Neural cell (in vitro differentiated cells): ENCODE data around the gene HMCN2. TPM values are rescaled to one million over a fixed set of nuclear protein-coding genes. Genes with fewer than 3 reads are reported as not detected.

Source experiments
- H2AFZ ChIP-seq: fragments of 200-600, 300-800 bp; sonication (generic), shearing (Covaris generic); 2 replicates; pipeline ENCODE4 v1.6.0; 2014; ENCODE audit warnings: low read depth, mild to moderate bottlenecking, antibody characterized with exemption, low read length, moderate library complexity
- H3F3A ChIP-seq: fragments of 200-600 bp; shearing (Covaris generic); 2 replicates; pipeline ENCODE4 v1.6.1; 2016; ENCODE audit warnings: mild to moderate bottlenecking, moderate library complexity, mixed read lengths, antibody characterized with exemption, low read length; ENCODE audit not compliant: insufficient read depth, poor library complexity, severe bottlenecking
- H3K27ac ChIP-seq: fragments of 200-600, 300-800 bp; sonication (generic), shearing (Covaris generic); 2 replicates; pipeline ENCODE4 v1.5.1; 2014; ENCODE audit warnings: mild to moderate bottlenecking, low read length, moderate library complexity
- H3K27me3 ChIP-seq: fragments of 300-800, 200-600 bp; sonication (generic), shearing (Covaris generic); 2 replicates; pipeline ENCODE4 v1.6.0; 2014; ENCODE audit warnings: mild to moderate bottlenecking, low read depth, low read length, moderate library complexity; ENCODE audit not compliant: insufficient read depth
- H3K36me3 ChIP-seq: fragments of 300-800, 200-600 bp; sonication (generic), shearing (Covaris generic); 2 replicates; pipeline ENCODE4 v1.5.1; 2014; ENCODE audit warnings: mild to moderate bottlenecking, antibody characterized with exemption, low read length, moderate library complexity; ENCODE audit not compliant: insufficient read depth
- H3K4me2 ChIP-seq: fragments of 300-800, 200-600 bp; sonication (generic), shearing (Covaris generic); 2 replicates; pipeline ENCODE4 v1.6.0; 2014; ENCODE audit warnings: mild to moderate bottlenecking, low read length
- H3K4me3 ChIP-seq: fragments of 300-800, 200-600 bp; sonication (generic), shearing (Covaris generic); 2 replicates; pipeline ENCODE4 v1.5.1; 2014; ENCODE audit warnings: mild to moderate bottlenecking, low read length, moderate library complexity
- H3K79me2 ChIP-seq: fragments of 200-600 bp; shearing (Covaris generic); replicated peaks from 2 replicates; pipeline ENCODE4 v1.6.0; 2014; ENCODE audit warnings: mild to moderate bottlenecking, low read length, moderate library complexity; ENCODE audit not compliant: insufficient read depth
- H3K9ac ChIP-seq: fragments of 300-800, 200-600 bp; sonication (generic), shearing (Covaris generic); 2 replicates; pipeline ENCODE4 v1.6.1; 2016; ENCODE audit warnings: mild to moderate bottlenecking, low read length, mixed read lengths
- H3K9me2 ChIP-seq: fragments of 200-600 bp; shearing (Covaris generic); 2 replicates; pipeline ENCODE4 v1.6.1; 2016; ENCODE audit warnings: mild to moderate bottlenecking, low read length, mixed read lengths; ENCODE audit not compliant: insufficient read depth
- H3K9me3 ChIP-seq: fragments of 200-600, 300-800 bp; sonication (generic), shearing (Covaris generic); 2 replicates; pipeline ENCODE4 v1.6.1; 2016; ENCODE audit warnings: mild to moderate bottlenecking, mixed run types, low read length, moderate library complexity, mixed read lengths
- H4K20me1 ChIP-seq: fragments of 200-600 bp; shearing (Covaris generic); 2 replicates; pipeline ENCODE4 v1.6.1; 2016; ENCODE audit warnings: mild to moderate bottlenecking, mixed run types; ENCODE audit not compliant: insufficient read depth
- CTCF ChIP-seq: fragments of 450-650 bp; IDR thresholded peaks from 2 replicates; pipeline ENCODE4 v1.5.1; 2014; ENCODE audit warnings: antibody characterized with exemption, mild to moderate bottlenecking, moderate library complexity; ENCODE audit not compliant: poor library complexity, severe bottlenecking
- EP300 ChIP-seq: fragments of 450-650 bp; conservative IDR thresholded peaks from 2 replicates; pipeline ENCODE4 v1.6.1; 2014; ENCODE audit warnings: antibody characterized with exemption, mild to moderate bottlenecking, moderate library complexity; ENCODE audit not compliant: poor library complexity, severe bottlenecking
- EZH2 ChIP-seq: fragments of 200-600, 300-800 bp; shearing (Covaris generic), sonication (generic); IDR thresholded peaks from 2 replicates; pipeline ENCODE4 v1.6.1; 2014; ENCODE audit warnings: antibody characterized with exemption, low read length, borderline replicate concordance, mild to moderate bottlenecking; ENCODE audit not compliant: insufficient read depth, poor library complexity, severe bottlenecking
- MXI1 ChIP-seq: fragments of 450-650 bp; conservative IDR thresholded peaks from 2 replicates; pipeline ENCODE4 v1.6.1; 2014; ENCODE audit warnings: antibody characterized with exemption, mild to moderate bottlenecking; ENCODE audit not compliant: poor library complexity, severe bottlenecking
- POLR2AphosphoS5 ChIP-seq: IDR thresholded peaks from 2 replicates; pipeline ENCODE4 v1.6.1; 2012
- RAD21 ChIP-seq: fragments of 450-650 bp; conservative IDR thresholded peaks from 2 replicates; pipeline ENCODE4 v1.6.1; 2014; ENCODE audit warnings: antibody characterized with exemption, mild to moderate bottlenecking, moderate library complexity
- REST ChIP-seq: IDR thresholded peaks from 2 replicates; pipeline ENCODE4 v1.6.1; 2012; ENCODE audit warnings: borderline replicate concordance
- SMC3 ChIP-seq: fragments of 450-650 bp; conservative IDR thresholded peaks from 2 replicates; pipeline ENCODE4 v1.6.1; 2014; ENCODE audit warnings: antibody characterized with exemption, mild to moderate bottlenecking, moderate library complexity; ENCODE audit not compliant: poor library complexity
- TAF1 ChIP-seq: IDR thresholded peaks from 2 replicates; pipeline ENCODE4 v1.6.1; 2012; ENCODE audit warnings: low read depth
- polyA plus RNA-seq: library from polyadenylated mRNA; depleted of rRNA; stranded (reverse); fragments of >200 nt; gene quantifications from 2 replicates; pipeline ENCODE4 v1.2.3, GENCODE V29; 2014

HMCN2 gene
- polyA plus RNA-seq, 1 donor from 2014 or later = 1.7 TPM

- no peaks in the 10 kb centered on the region for H3K9me2 ChIP-seq
- no peak overlapping the region for H3K9ac ChIP-seq
- H3F3A ChIP-seq = no peaks in the 10 kb centered on the region
- H3K27ac ChIP-seq = no peak overlapping the region
- no peak overlapping the region for H2AFZ ChIP-seq
- H4K20me1 ChIP-seq = no peaks in the 10 kb centered on the region
- H3K4me2 ChIP-seq = no peak overlapping the region
- no peaks in the 10 kb centered on the region for H3K79me2 ChIP-seq
- no peaks in the 10 kb centered on the region for H3K27me3 ChIP-seq
- TF ChIP-seq EP300 (no peak), RAD21 (no peak), EZH2 (no peak), POLR2AphosphoS5 (no peak), SMC3 (no peak), TAF1 (no peak), REST (no peak), MXI1 (no peak), CTCF (no peak)
- no peak overlapping the region for H3K4me3 ChIP-seq
- no peaks in the 10 kb centered on the region for H3K36me3 ChIP-seq
- no peaks in the 10 kb centered on the region for H3K9me3 ChIP-seq
Observed at GRCh38 chr9:130411566-130411915, 146.0 kb downstream of the HMCN2 start.

GRCh38 chr9:130414081-130414731, 148.6 kb downstream of the HMCN2 start:
- no peaks in the 10 kb centered on the region for H4K20me1 ChIP-seq
- no peaks in the 10 kb centered on the region for H3K36me3 ChIP-seq
- H3K79me2 ChIP-seq = no peaks in the 10 kb centered on the region
- no peaks in the 10 kb centered on the region for H3K27me3 ChIP-seq
- no peaks in the 10 kb centered on the region for H3F3A ChIP-seq
- no peak overlapping the region for H3K4me3 ChIP-seq
- TF ChIP-seq SMC3 = no peak
- TF ChIP-seq REST = no peak
- no peak for TF ChIP-seq TAF1
- TF ChIP-seq MXI1 = no peak
- no peak for TF ChIP-seq EZH2
- no peak for TF ChIP-seq RAD21
- no peak for TF ChIP-seq EP300
- no peak for TF ChIP-seq CTCF
- TF ChIP-seq POLR2AphosphoS5 = no peak
- no peak overlapping the region for H3K9ac ChIP-seq
- no peak overlapping the region for H2AFZ ChIP-seq
- H3K9me3 ChIP-seq = no peaks in the 10 kb centered on the region
- H3K4me2 ChIP-seq = no peak overlapping the region
- H3K27ac ChIP-seq = no peak overlapping the region
- no peaks in the 10 kb centered on the region for H3K9me2 ChIP-seq
